Measurements from ENCODE around the gene MAN1C1. TPM values are rescaled to one million over a fixed set of nuclear protein-coding genes. Genes with fewer than 3 reads are reported as not detected.

The MAN1C1 gene
- total RNA-seq, 1 experiment from 2014 or later: 9.3 TPM

GRCh38 chr1:25795946-25796810 lies 179.6 kb downstream of the MAN1C1 start:
- no peak overlapping the region for H2BK15ac ChIP-seq (ENCODE audit: low read depth, low read length)

More at GRCh38 chr1:25795946-25796810, 179.6 kb downstream of the MAN1C1 start:
- Mint-ChIP-seq H3K9me3 (no peaks in the 10 kb centered on the region; a peak in 1 of 5 replicates), H3K27me3 (ENCODE audit: low read depth) (peaks cover 5% of the 10 kb centered on the region), H3K36me3 (ENCODE audit: insufficient read depth in 1 of 3, low read depth in 3 of 3) (peaks cover 1 to 6% (median 3%) of the 10 kb centered on the region in 3 experiments; a peak in 4 of 7 replicates), H3K27ac (peak overlapping the region in 1 of 3 experiments; percentile 87; a peak in 3 of 7 replicates), H3K4me3 (no peak overlapping the region), H3K4me1 (peaks cover 22 to 31% of the 10 kb centered on the region in 2 experiments)
- Histone ChIP-seq H2AFZ (ENCODE audit: low read length) (peak overlapping the region; percentile 46), H3K4me1 (ENCODE audit: insufficient read depth, low read length) (no peaks in the 10 kb centered on the region), H3K79me2 (ENCODE audit: insufficient read depth, low read length) (no peaks in the 10 kb centered on the region), H3K79me1 (ENCODE audit: insufficient read depth, low read depth, low read length, poor library complexity, severe bottlenecking) (no peaks in the 10 kb centered on the region), H3K4ac (ENCODE audit: low read depth, low read length) (no peak overlapping the region), H3K23me2 (ENCODE audit: insufficient read length, low read depth, low read length, poor library complexity, severe bottlenecking) (peaks cover 6% of the 10 kb centered on the region), H2BK12ac (ENCODE audit: insufficient read length, low read depth, low read length) (no peak overlapping the region), H3T11ph (ENCODE audit: low read length) (no peak overlapping the region), H2BK20ac (ENCODE audit: low read depth, low read length, poor library complexity, severe bottlenecking) (no peak overlapping the region), H3K9me3 (ENCODE audit: control insufficient read depth, low read depth, low read length) (no peaks in the 10 kb centered on the region), H4K91ac (ENCODE audit: insufficient read length, low read depth, low read length) (no peak overlapping the region), H3K56ac (ENCODE audit: insufficient read length, low read depth, low read length) (no peak overlapping the region), H4K8ac (replicated peaks; ENCODE audit: insufficient read length, low read depth, low read length) (no peak overlapping the region), H3K4me2 (ENCODE audit: insufficient read depth, insufficient read length, low read length) (no peak overlapping the region), H3K14ac (ENCODE audit: insufficient read depth, low read length) (no peak overlapping the region), H3K27me3 (ENCODE audit: insufficient read depth, low read length) (no peaks in the 10 kb centered on the region), H3K9ac (ENCODE audit: extremely low read depth, insufficient read length, low read length) (no peak overlapping the region), H2BK120ac (ENCODE audit: low read depth, low read length, poor library complexity, severe bottlenecking) (no peak overlapping the region), H3K18ac (ENCODE audit: insufficient read length, low read depth, low read length) (no peak overlapping the region), H2AK5ac (ENCODE audit: insufficient read length, low read length) (no peak overlapping the region), H3K27ac (ENCODE audit: insufficient read length, low read depth, low read length) (no peak overlapping the region), H4K5ac (ENCODE audit: insufficient read length, low read depth, low read length) (no peak overlapping the region), H3K23ac (ENCODE audit: insufficient read length, low read depth, low read length) (no peak overlapping the region), H4K20me1 (ENCODE audit: control insufficient read depth, insufficient read depth, insufficient read length) (no peaks in the 10 kb centered on the region), H2BK5ac (ENCODE audit: insufficient read length, low read length) (no peak overlapping the region)
- DNase-seq: no peak
- no peak for TF ChIP-seq CTCF (conservative IDR thresholded peaks at IDR 0.05)
- WGBS (ENCODE audit: extremely low coverage, insufficient read length, low lambda C conversion rate): no CpG with 5 or more reads among the region's 22 CpGs
